ENCODE measurements around the gene ARHGAP26. TPM values are rescaled to one million over a fixed set of nuclear protein-coding genes. Genes with fewer than 3 reads are reported as not detected.

ARHGAP26 gene
- total and polyA plus RNA-seq, 2 donors (not counting 3 experiments of a cell fraction or from before 2014, with no cell fraction given), result 3.1 to 16.2 TPM

GRCh38 chr5:142827934-142828576 lies 57.9 kb downstream of the ARHGAP26 start:
- BruUV-seq (replicated peaks), result no TSS peak
- TF ChIP-seq EZH2 (IDR thresholded peaks at IDR 0.05; ENCODE audit: borderline replicate concordance, low read depth, low read length, severe bottlenecking) (no peak), CTCF (IDR thresholded peaks at IDR 0.05; ENCODE audit: extremely low read depth in 1 of 2, insufficient read depth in 1 of 2, low read depth in 1 of 2, low read length in 2 of 2) (no peak), MAX (IDR thresholded peaks at IDR 0.05; ENCODE audit: insufficient read depth, insufficient read length) (no peak), POLR2AphosphoS5 (IDR thresholded peaks at IDR 0.05; ENCODE audit: insufficient read depth, low read depth, low read length) (no peak), JUN (IDR thresholded peaks at IDR 0.05; ENCODE audit: borderline replicate concordance, insufficient read depth, insufficient read length, low read depth) (no peak), MYC (IDR thresholded peaks at IDR 0.05; ENCODE audit: low read depth, low read length) (no peak), FOS (IDR thresholded peaks at IDR 0.05; ENCODE audit: borderline replicate concordance, insufficient read depth, low read length) (peak; percentile 43)
- intact Hi-C loops (cut with micrococcal nuclease), result loop anchor here (1.0 to 2.0 kb wide), 4 partner anchors 17 to 57 kb away; partner anchors contain the start of gene ARHGAP26
- Histone ChIP-seq H3K27me3 (ENCODE audit: control insufficient read depth in 2 of 2, insufficient read depth in 2 of 2, low read length in 2 of 2) (no peaks in the 10 kb centered on the region), H3K4me1 (ENCODE audit: control insufficient read depth, extremely low read depth, insufficient read depth, low read length) (peaks cover 65% of the 10 kb centered on the region), H3K79me2 (ENCODE audit: control insufficient read depth, insufficient read depth, low read length) (no peaks in the 10 kb centered on the region), H3K4me3 (replicated peaks in 1 of 3; ENCODE audit: insufficient read depth in 1 of 3, low read depth in 1 of 3, low read length in 3 of 3) (no peak overlapping the region), H3K27ac (ENCODE audit: insufficient read depth, low read depth, low read length) (no peak overlapping the region), H3K9ac (replicated peaks; ENCODE audit: extremely low read depth, insufficient read depth, low read length) (no peak overlapping the region), H4K20me1 (replicated peaks; ENCODE audit: control insufficient read depth, extremely low read depth, insufficient read depth, low read length) (no peaks in the 10 kb centered on the region), H3K4me2 (ENCODE audit: insufficient read depth, low read length) (no peak overlapping the region), H3K36me3 (ENCODE audit: control insufficient read depth in 2 of 2, extremely low read depth in 1 of 2, insufficient read depth in 2 of 2, low read length in 2 of 2) (no peaks in the 10 kb centered on the region), H2AFZ (ENCODE audit: low read depth, low read length) (no peak overlapping the region), H3K9me1 (replicated peaks; ENCODE audit: control insufficient read depth, extremely low read depth, insufficient read depth, low read length) (no peaks in the 10 kb centered on the region), H3K9me3 (replicated peaks; ENCODE audit: control insufficient read depth, insufficient read depth, low read length) (no peaks in the 10 kb centered on the region)
- ChIA-PET POLR2A (no interaction called here), CTCF (interaction anchor here (1.2 to 1.9 kb wide), 5 partner anchors 9 to 115 kb away, joined by 3 to 9 read pairs (median 5); partner anchors contain the start of gene ARHGAP26)
- dilution Hi-C loops (cut with MboI; ENCODE audit: extremely low pct_ligation_motif_present, low sequenced_read_pairs), result no loop called here
- DNase-seq (ENCODE audit: low read depth, low spot score), result no peak
- FAIRE-seq, result no peak
